DND-41 (cell line): Measurements from ENCODE around the gene PDLIM1.

ENCODE experiments used
- ATAC-seq: fragments of 200-7000 bp; cut with Tn5 transposase; 3 replicates; pipeline ENCODE4 v1.9.1; 2021; ENCODE audit warnings: low read depth; ENCODE audit not compliant: insufficient read depth
- DNase-seq: peaks from one replicate; pipeline ENCODE4 v3.0.0-alpha.2; 2020
- H2AFZ ChIP-seq: 2 replicates; pipeline ENCODE4 v1.6.0; 2012; ENCODE audit warnings: low read depth, low read length
- H3K27ac ChIP-seq: 2 replicates; pipeline ENCODE4 v1.5.1; 2012; ENCODE audit warnings: low read length, inconsistent platforms
- H3K27me3 ChIP-seq: fragments of 200-600 bp; sonication (generic); 2 replicates; pipeline ENCODE4 v1.6.0; 2012; ENCODE audit warnings: low read length, mild to moderate bottlenecking, inconsistent platforms; ENCODE audit not compliant: insufficient read depth, poor library complexity
- H3K36me3 ChIP-seq: 2 replicates; pipeline ENCODE4 v1.5.1; 2012; ENCODE audit warnings: low read length, inconsistent platforms; ENCODE audit not compliant: insufficient read depth
- H3K4me1 ChIP-seq: 2 replicates; pipeline ENCODE4 v1.5.1; 2012; ENCODE audit warnings: mild to moderate bottlenecking, low read length; ENCODE audit not compliant: insufficient read depth
- H3K4me2 ChIP-seq: 2 replicates; pipeline ENCODE4 v1.6.0; 2012; ENCODE audit warnings: mild to moderate bottlenecking, moderate library complexity, low read length, inconsistent platforms; ENCODE audit not compliant: insufficient read depth
- H3K4me3 ChIP-seq, 2 experiments: fragments of 200-600 bp in 1 of 2; shearing (Covaris generic) in 1 of 2; 2 replicates each; pipeline ENCODE4 v1.5.1; 2012 to 2016; ENCODE audit warnings: inconsistent platforms in 2 of 2, low read length in 2 of 2, mild to moderate bottlenecking in 2 of 2, low read depth in 1 of 2, moderate library complexity in 1 of 2
- H3K79me2 ChIP-seq: 2 replicates; pipeline ENCODE4 v1.6.0; 2012; ENCODE audit warnings: low read length, inconsistent platforms; ENCODE audit not compliant: insufficient read depth
- H3K9ac ChIP-seq: 2 replicates; pipeline ENCODE4 v1.6.0; 2012; ENCODE audit warnings: low read depth, mild to moderate bottlenecking, inconsistent platforms, low read length, moderate library complexity
- H3K9me3 ChIP-seq: 2 replicates; pipeline ENCODE4 v1.5.1; 2012; ENCODE audit warnings: low read length, moderate library complexity, mild to moderate bottlenecking, inconsistent platforms; ENCODE audit not compliant: insufficient read depth, severe bottlenecking
- H4K20me1 ChIP-seq: 2 replicates; pipeline ENCODE4 v1.6.0; 2012; ENCODE audit warnings: low read length; ENCODE audit not compliant: insufficient read depth
- CTCF ChIP-seq: IDR thresholded peaks from 2 replicates; pipeline ENCODE4 v1.5.1; 2012; ENCODE audit warnings: borderline replicate concordance, low read length, moderate library complexity, mild to moderate bottlenecking; ENCODE audit not compliant: poor library complexity, severe bottlenecking; ENCODE audit errors: extremely low read depth
- EZH2 ChIP-seq: IDR thresholded peaks from 3 replicates; pipeline ENCODE4 v1.6.1; 2012; ENCODE audit warnings: borderline replicate concordance, low read depth, mild to moderate bottlenecking, moderate library complexity, low read length, inconsistent platforms; ENCODE audit not compliant: severe bottlenecking

The PDLIM1 gene

GRCh38 chr10:95261926-95262325 is 28.9 kb downstream of the PDLIM1 start:
- peaks cover 16% of the 10 kb centered on the region for H3K27me3 ChIP-seq
- no peak overlapping the region for H3K27ac ChIP-seq
- H3K4me3 ChIP-seq: no peak overlapping the region
- DNase-seq (no peak), ATAC-seq (no peak)
- no peaks in the 10 kb centered on the region for H3K36me3 ChIP-seq
- H3K4me2 ChIP-seq: no peak overlapping the region
- H2AFZ ChIP-seq: no peak overlapping the region
- TF ChIP-seq EZH2 (no peak), CTCF (no peak)
- H3K79me2 ChIP-seq: no peaks in the 10 kb centered on the region
- H3K4me1 ChIP-seq: no peaks in the 10 kb centered on the region
- no peaks in the 10 kb centered on the region for H4K20me1 ChIP-seq
- no peak overlapping the region for H3K9ac ChIP-seq
- H3K9me3 ChIP-seq: no peaks in the 10 kb centered on the region

GRCh38 chr10:95260909-95261552 is 29.8 kb downstream of the PDLIM1 start:
- Histone ChIP-seq H3K9ac (no peak overlapping the region), H3K9me3 (no peaks in the 10 kb centered on the region), H3K4me2 (no peak overlapping the region), H3K27me3 (peaks cover 11% of the 10 kb centered on the region), H3K79me2 (no peaks in the 10 kb centered on the region), H3K4me1 (no peaks in the 10 kb centered on the region), H3K36me3 (no peaks in the 10 kb centered on the region), H3K27ac (no peak overlapping the region), H4K20me1 (no peaks in the 10 kb centered on the region), H2AFZ (no peak overlapping the region), H3K4me3 (no peak overlapping the region)
- no peak for TF ChIP-seq EZH2
- TF ChIP-seq CTCF: no peak
- no peak for DNase-seq
- no peak for ATAC-seq

GRCh38 chr10:95260397-95260881 is 30.4 kb downstream of the PDLIM1 start:
- Histone ChIP-seq H3K79me2 (no peaks in the 10 kb centered on the region), H3K27me3 (peaks cover 11% of the 10 kb centered on the region), H3K27ac (no peak overlapping the region), H3K9me3 (no peaks in the 10 kb centered on the region), H2AFZ (no peak overlapping the region), H3K4me3 (no peak overlapping the region), H4K20me1 (no peaks in the 10 kb centered on the region), H3K36me3 (no peaks in the 10 kb centered on the region), H3K9ac (no peak overlapping the region), H3K4me1 (no peaks in the 10 kb centered on the region), H3K4me2 (no peak overlapping the region)
- DNase-seq (no peak), ATAC-seq (no peak)
- TF ChIP-seq EZH2 (no peak), CTCF (no peak)
